ENCODE data around the gene SMG6.

DNA sequence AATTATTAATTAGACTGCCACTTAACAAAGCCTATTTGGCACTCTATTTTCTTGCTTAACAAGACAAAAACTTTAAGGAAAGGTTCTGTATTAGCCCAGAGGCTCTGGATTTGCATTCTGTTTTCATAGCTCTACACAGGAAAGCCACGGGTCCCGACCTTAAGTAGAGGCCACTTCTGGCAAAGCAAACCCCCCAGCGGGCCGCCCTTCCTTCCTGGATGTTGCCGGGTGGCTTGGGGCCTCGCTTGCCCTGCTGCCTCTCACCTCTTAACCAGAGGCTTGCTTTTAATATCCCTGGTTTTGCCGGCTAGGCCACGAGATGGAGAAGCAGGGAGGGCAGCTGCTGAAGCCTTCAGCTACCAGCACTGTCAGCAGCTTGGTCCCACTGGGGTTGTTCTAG, 282.9 kb downstream of the SMG6 start:
- TF ChIP-seq, protein P1, sequence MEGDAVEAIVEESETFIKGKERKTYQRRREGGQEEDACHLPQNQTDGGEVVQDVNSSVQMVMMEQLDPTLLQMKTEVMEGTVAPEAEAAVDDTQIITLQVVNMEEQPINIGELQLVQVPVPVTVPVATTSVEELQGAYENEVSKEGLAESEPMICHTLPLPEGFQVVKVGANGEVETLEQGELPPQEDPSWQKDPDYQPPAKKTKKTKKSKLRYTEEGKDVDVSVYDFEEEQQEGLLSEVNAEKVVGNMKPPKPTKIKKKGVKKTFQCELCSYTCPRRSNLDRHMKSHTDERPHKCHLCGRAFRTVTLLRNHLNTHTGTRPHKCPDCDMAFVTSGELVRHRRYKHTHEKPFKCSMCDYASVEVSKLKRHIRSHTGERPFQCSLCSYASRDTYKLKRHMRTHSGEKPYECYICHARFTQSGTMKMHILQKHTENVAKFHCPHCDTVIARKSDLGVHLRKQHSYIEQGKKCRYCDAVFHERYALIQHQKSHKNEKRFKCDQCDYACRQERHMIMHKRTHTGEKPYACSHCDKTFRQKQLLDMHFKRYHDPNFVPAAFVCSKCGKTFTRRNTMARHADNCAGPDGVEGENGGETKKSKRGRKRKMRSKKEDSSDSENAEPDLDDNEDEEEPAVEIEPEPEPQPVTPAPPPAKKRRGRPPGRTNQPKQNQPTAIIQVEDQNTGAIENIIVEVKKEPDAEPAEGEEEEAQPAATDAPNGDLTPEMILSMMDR (IDR thresholded peaks at IDR 0.05; ENCODE audit: low read depth, low read length), result no peak
- TF ChIP-seq EZH2phosphoT487 (IDR thresholded peaks at IDR 0.05; ENCODE audit: low read depth), result no peak
